HCT116 (cell line): ENCODE data around the gene FRMD4B.

ENCODE experiments used
- ATF3 ChIP-seq: IDR thresholded peaks from 2 replicates; pipeline ENCODE4 v1.6.1; 2012
- CTCF ChIP-seq, 3 experiments: fragments of 200-600 bp in 1 of 3; sonication (generic) in 1 of 3; IDR thresholded peaks in 2 of 3; conservative IDR thresholded peaks in 1 of 3; 2 replicates each; pipeline ENCODE4 v1.5.1; 2012 to 2017; ENCODE audit warnings: low read depth in 2 of 3, low read length in 2 of 3, antibody characterized with exemption in 1 of 3, borderline replicate concordance in 1 of 3, control low read depth in 1 of 3, mild to moderate bottlenecking in 1 of 3, mixed read lengths in 1 of 3, mixed run types in 1 of 3, moderate library complexity in 1 of 3; ENCODE audit not compliant: insufficient read depth in 1 of 3
- EZH2 ChIP-seq: fragments of 200-600 bp; sonication (generic); IDR thresholded peaks from 2 replicates; pipeline ENCODE4 v1.6.1; 2017; ENCODE audit warnings: antibody characterized with exemption, mixed run types
- EZH2phosphoT487 ChIP-seq: fragments of 200-600 bp; IDR thresholded peaks from 2 replicates; pipeline ENCODE4 v1.6.1; 2018; ENCODE audit warnings: antibody characterized with exemption, borderline replicate concordance
- MAX ChIP-seq: IDR thresholded peaks from 2 replicates; pipeline ENCODE4 v1.6.1; 2012
- POLR2A ChIP-seq: IDR thresholded peaks from 2 replicates; pipeline ENCODE4 v1.7.0; 2011; ENCODE audit warnings: borderline replicate concordance; ENCODE audit not compliant: insufficient read depth, insufficient read length; ENCODE audit errors: extremely low read depth
- POLR2AphosphoS5 ChIP-seq: IDR thresholded peaks from 2 replicates; pipeline ENCODE4 v1.6.1; 2011; ENCODE audit warnings: mild to moderate bottlenecking, low read depth, low read length, moderate library complexity
- REST ChIP-seq: IDR thresholded peaks from 2 replicates; pipeline ENCODE4 v1.6.1; 2012; ENCODE audit warnings: low read depth
- SIN3A ChIP-seq: IDR thresholded peaks from 2 replicates; pipeline ENCODE4 v1.6.1; 2012; ENCODE audit warnings: low read depth
- SRF ChIP-seq: IDR thresholded peaks from 2 replicates; pipeline ENCODE4 v1.6.1; 2012; ENCODE audit warnings: low read depth
- TCF7L2 ChIP-seq: IDR thresholded peaks from 2 replicates; pipeline ENCODE4 v1.7.0; 2011; ENCODE audit warnings: borderline replicate concordance, inconsistent platforms; ENCODE audit not compliant: insufficient read depth, insufficient read length; ENCODE audit errors: extremely low read depth
- YY1 ChIP-seq: IDR thresholded peaks from 2 replicates; pipeline ENCODE4 v1.6.1; 2011; ENCODE audit warnings: low read length, low read depth, moderate library complexity, mild to moderate bottlenecking; ENCODE audit not compliant: insufficient replicate concordance; ENCODE audit errors: extremely low read depth
- ZBTB33 ChIP-seq: IDR thresholded peaks from 2 replicates; pipeline ENCODE4 v1.6.1; 2011; ENCODE audit warnings: mild to moderate bottlenecking, low read length, moderate library complexity; ENCODE audit not compliant: insufficient replicate concordance; ENCODE audit errors: extremely low read depth
- ZNF274 ChIP-seq: fragments of 200-500 bp; sonication (Bioruptor generic); IDR thresholded peaks from 2 replicates; pipeline ENCODE4 v1.6.1; 2014; ENCODE audit warnings: mild to moderate bottlenecking, low read depth, low read length, inconsistent platforms

GRCh38 chr3:69386556-69387385 lies 883 bp upstream of the FRMD4B start:
- TF ChIP-seq CTCF (IDR thresholded peaks at IDR 0.05 in 2 of 3, conservative IDR thresholded peaks at IDR 0.05 in 1 of 3; ENCODE audit: borderline replicate concordance in 1 of 3, insufficient read depth in 1 of 3, low read depth in 2 of 3, low read length in 2 of 3) (no peak), POLR2AphosphoS5 (no peak), ZNF274 (no peak), YY1 (no peak), MAX (no peak), EZH2 (no peak), SIN3A (no peak), POLR2A (no peak), ATF3 (no peak), SRF (no peak), TCF7L2 (no peak), REST (no peak), ZBTB33 (no peak), EZH2phosphoT487 (no peak)
